Activated naive CD8-positive, alpha-beta T cell (primary cell): ENCODE data around the gene NFKBIA.
"Not testable (repeated sequence)": the region's sequence is repeated elsewhere in the genome, so short reads cannot be mapped to it uniquely, and the experiment has no call there.

ENCODE experiments used
- H3K27ac Mint-ChIP-seq: one replicate; pipeline ENCODE4 v1.8.0; 2021; ENCODE audit warnings: mixed read lengths
- H3K27me3 Mint-ChIP-seq: one replicate; pipeline ENCODE4 v1.8.0; 2021; ENCODE audit warnings: mixed read lengths
- H3K36me3 Mint-ChIP-seq: one replicate; pipeline ENCODE4 v1.8.0; 2021; ENCODE audit warnings: mixed read lengths
- H3K4me1 Mint-ChIP-seq: one replicate; pipeline ENCODE4 v1.8.0; 2021; ENCODE audit warnings: low read depth, mixed read lengths
- H3K4me3 Mint-ChIP-seq: one replicate; pipeline ENCODE4 v1.8.0; 2021; ENCODE audit warnings: mild to moderate bottlenecking, mixed read lengths
- H3K9me3 Mint-ChIP-seq: one replicate; pipeline ENCODE4 v1.8.0; 2021; ENCODE audit warnings: low read depth, mixed read lengths

NFKBIA gene, protein sequence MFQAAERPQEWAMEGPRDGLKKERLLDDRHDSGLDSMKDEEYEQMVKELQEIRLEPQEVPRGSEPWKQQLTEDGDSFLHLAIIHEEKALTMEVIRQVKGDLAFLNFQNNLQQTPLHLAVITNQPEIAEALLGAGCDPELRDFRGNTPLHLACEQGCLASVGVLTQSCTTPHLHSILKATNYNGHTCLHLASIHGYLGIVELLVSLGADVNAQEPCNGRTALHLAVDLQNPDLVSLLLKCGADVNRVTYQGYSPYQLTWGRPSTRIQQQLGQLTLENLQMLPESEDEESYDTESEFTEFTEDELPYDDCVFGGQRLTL

DNA sequence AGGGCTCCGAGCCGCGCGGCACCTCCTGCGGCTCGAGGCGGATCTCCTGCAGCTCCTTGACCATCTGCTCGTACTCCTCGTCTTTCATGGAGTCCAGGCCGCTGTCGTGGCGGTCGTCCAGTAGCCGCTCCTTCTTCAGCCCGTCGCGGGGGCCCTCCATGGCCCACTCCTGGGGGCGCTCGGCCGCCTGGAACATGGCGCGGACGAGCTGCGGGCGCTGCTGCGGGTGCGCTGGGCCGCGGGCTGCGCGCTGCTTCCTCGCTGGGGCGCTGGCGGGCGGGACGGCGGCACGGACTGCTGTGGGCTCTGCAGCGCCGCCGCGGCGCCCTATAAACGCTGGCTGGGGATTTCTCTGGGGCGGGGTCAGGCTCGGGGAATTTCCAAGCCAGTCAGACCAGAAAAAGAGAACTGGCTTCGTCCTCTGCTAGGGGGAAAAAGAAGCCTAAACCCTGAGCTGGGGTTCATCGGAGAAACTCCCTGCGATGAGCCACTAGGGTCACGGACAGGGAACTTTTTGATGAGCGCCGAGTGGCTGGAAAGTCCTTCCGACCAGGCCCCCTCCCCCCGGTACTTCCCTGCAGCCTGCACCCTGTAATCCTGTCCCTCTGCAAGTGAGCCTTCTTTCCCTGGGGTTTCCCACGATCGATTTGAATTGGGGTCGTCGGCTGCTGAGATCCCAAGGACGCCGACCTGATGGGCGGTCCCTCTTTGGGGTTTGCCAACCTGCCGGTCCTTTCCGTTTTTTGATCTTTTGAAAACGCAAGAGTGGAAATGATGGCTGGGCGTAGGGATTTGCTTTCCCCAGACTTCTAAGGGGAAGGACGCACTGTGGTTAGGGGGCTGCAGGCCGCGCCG, at the start of gene NFKBIA:
TSS of gene NFKBIA (minus strand) at position 301 of the 855 bp plus-strand sequence. CDS start at position 196, 105 bp downstream.
- H3K27ac Mint-ChIP-seq = peak within 1 kb of the TSS; percentile 99
- H3K27me3 Mint-ChIP-seq = no peaks in the 10 kb centered on the region
- peak within 1 kb of the TSS; percentile 98 for H3K4me3 Mint-ChIP-seq
- H3K4me1 Mint-ChIP-seq = peaks cover 39% of the 10 kb centered on the region
- peaks cover 26% of the 10 kb centered on the region for H3K36me3 Mint-ChIP-seq
- no peaks in the 10 kb centered on the region for H3K9me3 Mint-ChIP-seq

DNA sequence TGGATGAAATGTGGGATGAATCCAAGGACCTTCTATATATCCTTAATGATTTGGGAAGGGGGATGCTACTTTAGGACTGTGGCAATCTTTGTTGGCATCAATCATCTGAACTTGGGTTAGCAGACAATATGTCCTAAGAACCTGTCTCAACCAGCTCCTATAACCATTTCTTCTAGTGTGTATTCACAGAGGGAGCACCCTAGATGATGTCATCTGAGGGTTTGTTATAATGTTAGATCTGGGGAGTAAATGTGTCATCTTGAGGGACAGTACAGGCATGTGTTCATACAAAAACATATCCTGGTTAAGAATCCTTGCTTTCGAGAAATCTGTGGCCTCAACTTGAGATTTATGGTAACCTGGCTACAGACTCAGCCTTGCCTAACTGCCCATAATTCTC, 41.9 kb upstream of the NFKBIA start:
- Mint-ChIP-seq H3K4me3 (no peak overlapping the region), H3K4me1 (no peaks in the 10 kb centered on the region), H3K36me3 (peaks cover 8% of the 10 kb centered on the region), H3K27me3 (no peaks in the 10 kb centered on the region), H3K9me3 (no peaks in the 10 kb centered on the region), H3K27ac (no peak overlapping the region)

DNA sequence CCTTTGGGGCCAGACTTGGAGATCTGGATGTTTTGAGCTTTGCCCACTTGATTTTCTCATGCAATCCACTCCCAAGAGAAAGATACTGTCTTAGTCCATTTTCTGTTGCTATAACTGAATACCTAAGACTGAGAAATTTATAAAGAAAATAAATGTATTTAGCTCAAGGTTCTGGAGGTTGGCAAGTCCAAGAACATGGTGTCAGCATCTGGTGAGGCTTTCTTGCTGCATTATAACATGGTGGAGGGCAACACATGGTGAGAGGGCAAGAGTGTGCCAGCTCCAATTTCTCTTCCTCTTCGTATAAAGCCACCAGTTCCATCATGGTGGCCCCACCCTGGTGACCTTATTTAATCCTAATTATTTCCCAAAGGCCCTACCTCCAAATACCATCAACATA, 39.6 kb upstream of the NFKBIA start:
- Mint-ChIP-seq H3K4me3 (no peak overlapping the region), H3K9me3 (no peaks in the 10 kb centered on the region), H3K36me3 (peaks cover 8% of the 10 kb centered on the region), H3K27ac (no peak overlapping the region), H3K27me3 (no peaks in the 10 kb centered on the region), H3K4me1 (no peaks in the 10 kb centered on the region)

DNA sequence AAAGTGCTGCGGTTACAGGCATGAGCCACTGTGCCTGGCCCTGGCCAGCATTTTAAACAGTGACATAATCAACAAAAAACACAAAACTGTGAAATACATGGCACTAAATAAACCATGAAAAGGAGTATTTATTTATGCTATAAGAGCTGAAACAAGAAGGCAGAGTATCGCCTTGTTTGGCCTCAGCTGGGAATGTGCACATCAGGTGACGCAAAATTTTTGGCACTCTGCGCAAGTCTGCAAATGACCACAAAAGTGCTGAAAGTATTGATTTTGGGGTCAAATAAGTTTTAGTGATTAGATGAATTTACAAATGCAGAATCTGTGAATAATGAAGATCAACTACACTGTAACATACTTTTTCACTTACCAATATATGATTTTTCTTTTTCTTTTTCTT, 36.6 kb upstream of the NFKBIA start:
- no peaks in the 10 kb centered on the region for H3K4me1 Mint-ChIP-seq
- no peaks in the 10 kb centered on the region for H3K27me3 Mint-ChIP-seq
- peaks cover 8% of the 10 kb centered on the region for H3K36me3 Mint-ChIP-seq
- no peaks in the 10 kb centered on the region for H3K9me3 Mint-ChIP-seq
- H3K27ac Mint-ChIP-seq = no peak overlapping the region
- H3K4me3 Mint-ChIP-seq = no peak overlapping the region

DNA sequence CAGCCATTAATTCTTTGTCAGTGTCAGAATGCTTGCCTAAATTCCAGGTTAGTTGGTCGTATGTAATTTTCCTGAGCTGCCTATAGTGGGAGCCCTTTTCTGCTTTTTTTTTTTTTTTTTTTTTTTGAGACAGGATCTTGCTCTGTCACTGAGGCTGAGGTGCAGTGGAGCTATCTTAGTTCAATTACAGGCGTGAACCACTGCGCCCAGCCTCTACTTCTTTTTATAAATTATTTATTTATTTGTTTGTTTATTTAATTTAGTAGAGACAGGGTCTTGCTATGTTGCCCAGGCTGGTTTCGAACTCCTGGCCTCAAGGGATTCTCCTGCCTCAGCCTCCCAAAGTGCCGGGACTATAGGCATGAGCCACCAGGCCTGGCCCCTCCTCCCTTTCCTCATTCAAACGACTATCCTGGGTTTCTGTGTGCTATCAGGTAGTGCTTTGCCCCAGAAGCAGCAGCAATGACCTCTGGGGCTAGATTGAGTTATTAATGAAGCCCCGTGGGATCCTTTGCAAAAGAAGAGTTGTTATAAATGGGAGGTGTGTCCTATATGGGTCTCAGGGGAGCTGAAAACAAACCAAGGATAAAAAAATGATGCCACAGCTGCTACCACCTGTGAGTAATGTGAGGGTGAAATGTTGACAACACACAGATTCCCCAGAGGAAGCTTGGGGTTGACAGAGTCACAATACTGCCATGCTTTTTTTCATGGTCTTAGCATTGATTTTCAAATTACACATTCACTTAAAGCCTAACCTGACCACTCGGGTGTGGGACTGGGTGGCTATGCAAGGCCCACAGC, 34.6 kb upstream of the NFKBIA start:
- Mint-ChIP-seq H3K4me3 (no peak overlapping the region), H3K27ac (no peak overlapping the region), H3K9me3 (no peaks in the 10 kb centered on the region), H3K4me1 (no peaks in the 10 kb centered on the region), H3K27me3 (no peaks in the 10 kb centered on the region), H3K36me3 (peaks cover 3% of the 10 kb centered on the region)

DNA sequence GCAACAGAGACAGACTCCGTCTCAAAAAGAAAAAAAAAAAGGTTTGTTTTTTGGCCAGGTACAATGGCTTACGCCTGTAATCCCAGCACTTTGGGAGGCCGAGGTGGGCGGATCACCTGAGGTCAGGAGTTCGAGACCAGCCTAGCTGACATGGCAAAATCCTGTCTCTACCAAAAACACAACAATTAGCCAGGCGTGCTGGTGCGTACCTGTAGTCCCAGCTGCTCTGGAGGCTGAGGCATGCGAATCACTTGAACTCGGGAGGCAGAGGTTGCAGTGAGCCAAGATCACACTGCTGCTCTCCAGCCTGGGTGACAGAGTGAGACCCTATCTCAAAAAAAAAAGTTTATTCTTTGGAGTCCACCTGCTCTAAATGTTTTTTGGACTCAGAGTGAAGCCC, 33.9 kb upstream of the NFKBIA start:
- H3K27me3 Mint-ChIP-seq, H3K4me3 Mint-ChIP-seq, H3K27ac Mint-ChIP-seq, H3K4me1 Mint-ChIP-seq, H3K9me3 Mint-ChIP-seq, H3K36me3 Mint-ChIP-seq: not testable (repeated sequence)

DNA sequence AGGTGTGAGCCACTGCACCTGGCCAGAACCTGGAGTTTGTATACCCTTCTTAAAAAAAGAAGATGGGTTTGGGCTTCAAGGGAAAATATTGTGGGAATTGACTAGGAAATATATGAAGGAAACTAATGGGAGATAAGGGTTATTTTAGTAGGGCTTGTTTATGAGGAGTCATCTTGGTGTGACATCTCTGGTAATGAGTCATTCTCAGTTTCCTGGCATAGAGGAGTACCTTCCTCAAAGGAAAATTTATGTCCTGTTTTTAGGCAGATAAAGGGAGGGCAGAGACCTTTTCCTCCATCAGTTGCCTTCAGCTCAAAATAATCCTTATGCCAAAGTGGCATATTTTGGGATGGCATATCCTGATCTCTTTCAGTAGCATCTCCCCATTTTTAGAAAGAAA, 30.6 kb upstream of the NFKBIA start:
- Mint-ChIP-seq H3K9me3 (no peaks in the 10 kb centered on the region), H3K4me1 (peaks cover 1% of the 10 kb centered on the region), H3K27me3 (no peaks in the 10 kb centered on the region), H3K36me3 (no peaks in the 10 kb centered on the region), H3K4me3 (no peak overlapping the region), H3K27ac (no peak overlapping the region)

DNA sequence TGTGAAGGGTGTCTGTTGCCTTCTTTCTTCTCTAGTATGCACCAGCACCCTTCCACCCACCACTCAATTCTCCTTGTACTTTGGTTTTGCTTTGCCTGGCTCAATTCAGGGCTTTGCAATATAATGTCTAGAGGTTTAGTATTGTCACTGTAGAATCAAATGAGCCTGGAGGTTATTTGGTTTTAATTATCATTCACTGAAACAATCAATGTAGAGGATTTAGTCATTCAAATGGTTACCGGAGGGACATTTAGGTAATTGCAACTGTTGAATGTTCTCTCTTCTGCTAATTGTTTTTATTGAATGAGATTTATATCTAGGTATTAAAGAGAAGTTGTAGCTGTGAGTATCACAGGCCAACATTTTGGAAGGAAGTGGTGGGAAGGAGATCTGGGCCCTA, 29.3 kb upstream of the NFKBIA start:
- no peak overlapping the region for H3K27ac Mint-ChIP-seq
- no peaks in the 10 kb centered on the region for H3K36me3 Mint-ChIP-seq
- H3K4me1 Mint-ChIP-seq = peaks cover 1% of the 10 kb centered on the region
- no peaks in the 10 kb centered on the region for H3K27me3 Mint-ChIP-seq
- no peaks in the 10 kb centered on the region for H3K9me3 Mint-ChIP-seq
- no peak overlapping the region for H3K4me3 Mint-ChIP-seq

DNA sequence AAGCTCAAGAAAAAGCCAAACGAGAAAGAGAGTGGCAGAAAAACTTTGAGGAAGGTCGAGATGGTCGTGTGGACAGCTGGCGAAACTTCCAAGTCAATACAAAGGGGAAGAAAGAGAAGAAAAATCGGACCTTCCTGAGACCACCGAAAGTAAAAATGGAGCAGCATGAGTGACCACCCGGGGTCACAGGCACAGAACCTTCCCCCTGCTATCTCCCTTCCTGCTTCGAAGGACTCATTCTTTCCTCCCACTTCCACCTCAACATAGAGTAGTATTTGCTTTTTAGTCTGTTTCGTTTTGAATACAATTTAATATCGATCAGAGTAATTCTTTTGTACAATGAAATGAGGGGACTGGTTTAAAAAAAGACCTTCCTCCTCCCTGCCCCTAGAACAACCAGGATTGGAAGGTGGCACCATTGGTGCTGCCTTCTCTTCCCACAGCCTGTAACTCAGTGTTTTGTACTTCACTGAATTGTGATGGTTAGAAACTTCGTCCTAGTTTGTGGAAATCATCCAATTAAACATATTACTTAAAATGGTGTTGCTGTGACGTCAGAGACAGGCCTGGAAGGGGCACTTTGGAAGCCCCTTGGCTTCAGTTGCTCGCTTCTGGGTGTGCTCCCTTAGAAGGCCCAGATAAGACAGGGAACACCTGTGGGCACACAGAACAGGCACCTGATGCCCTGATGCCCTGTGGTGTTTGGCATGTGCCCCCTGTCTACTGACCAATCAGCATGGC, 26.1 kb upstream of the NFKBIA start:
- no peaks in the 10 kb centered on the region for H3K9me3 Mint-ChIP-seq
- H3K27ac Mint-ChIP-seq = no peak overlapping the region
- peaks cover 1% of the 10 kb centered on the region for H3K4me1 Mint-ChIP-seq
- H3K36me3 Mint-ChIP-seq = no peaks in the 10 kb centered on the region
- no peak overlapping the region for H3K4me3 Mint-ChIP-seq
- no peaks in the 10 kb centered on the region for H3K27me3 Mint-ChIP-seq

DNA sequence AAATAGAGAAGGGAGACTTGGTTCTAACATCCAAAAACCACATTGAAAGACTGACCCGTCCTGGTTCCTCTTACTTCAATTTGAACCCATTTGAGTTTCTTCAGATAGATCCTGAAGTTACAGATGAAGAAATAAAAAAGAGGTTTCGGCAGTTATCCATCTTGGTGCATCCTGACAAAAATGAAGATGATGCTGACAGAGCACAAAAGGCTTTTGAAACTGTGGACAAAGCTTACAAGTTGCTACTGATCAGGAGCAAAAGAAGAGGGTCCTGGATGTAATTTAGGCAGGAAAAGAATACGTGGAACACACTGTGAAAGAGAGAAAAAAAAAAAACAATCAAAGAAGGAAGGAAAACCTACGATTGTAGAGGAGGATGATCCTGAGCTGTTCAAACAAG, 25.4 kb upstream of the NFKBIA start:
- H3K4me3 Mint-ChIP-seq = no peak overlapping the region
- H3K36me3 Mint-ChIP-seq = no peaks in the 10 kb centered on the region
- H3K9me3 Mint-ChIP-seq = no peaks in the 10 kb centered on the region
- H3K27ac Mint-ChIP-seq = no peak overlapping the region
- peaks cover 1% of the 10 kb centered on the region for H3K4me1 Mint-ChIP-seq
- H3K27me3 Mint-ChIP-seq = no peaks in the 10 kb centered on the region

DNA sequence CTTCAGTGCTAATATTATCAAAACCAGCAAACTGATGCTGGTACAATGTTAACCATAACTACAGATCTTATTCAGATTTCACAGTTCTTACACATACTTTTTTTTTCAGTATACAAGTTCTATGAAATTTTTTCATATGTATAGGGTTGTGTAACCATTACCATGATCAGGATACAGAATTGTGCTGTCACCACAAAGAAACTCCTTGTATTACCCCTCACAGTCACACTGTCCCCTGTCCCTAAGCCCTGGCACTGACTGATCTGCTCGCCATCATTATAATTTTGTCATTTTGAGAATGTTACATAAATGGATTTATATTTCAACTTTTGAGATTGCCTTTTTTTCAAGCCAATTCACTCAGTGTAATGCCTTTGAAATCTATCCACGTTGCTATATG, 21.3 kb upstream of the NFKBIA start:
- Mint-ChIP-seq H3K4me3 (no peak overlapping the region), H3K36me3 (no peaks in the 10 kb centered on the region), H3K9me3 (no peaks in the 10 kb centered on the region), H3K4me1 (peaks cover 6% of the 10 kb centered on the region), H3K27me3 (no peaks in the 10 kb centered on the region), H3K27ac (no peak overlapping the region)

DNA sequence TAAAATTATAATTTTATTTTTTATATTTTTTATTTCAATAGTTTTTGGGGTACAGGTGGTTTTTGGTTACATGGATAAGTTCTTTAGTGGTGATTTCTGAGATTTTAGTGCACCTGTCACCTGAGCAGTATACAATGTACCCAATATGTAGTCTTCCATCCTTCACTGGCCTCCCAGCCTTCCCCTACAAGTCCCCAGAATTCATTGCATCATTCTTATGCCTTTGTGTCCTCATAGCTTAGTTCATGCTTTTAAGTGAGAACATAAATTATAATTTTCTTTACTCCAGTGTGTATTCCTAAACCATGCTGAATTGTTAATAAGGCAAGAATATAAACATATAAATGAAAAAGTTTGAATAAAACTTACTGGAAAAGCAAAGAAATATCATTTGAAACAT, 19.1 kb upstream of the NFKBIA start:
- Mint-ChIP-seq H3K27me3 (no peaks in the 10 kb centered on the region), H3K36me3 (no peaks in the 10 kb centered on the region), H3K9me3 (no peaks in the 10 kb centered on the region), H3K27ac (no peak overlapping the region), H3K4me1 (peaks cover 7% of the 10 kb centered on the region), H3K4me3 (no peak overlapping the region)

DNA sequence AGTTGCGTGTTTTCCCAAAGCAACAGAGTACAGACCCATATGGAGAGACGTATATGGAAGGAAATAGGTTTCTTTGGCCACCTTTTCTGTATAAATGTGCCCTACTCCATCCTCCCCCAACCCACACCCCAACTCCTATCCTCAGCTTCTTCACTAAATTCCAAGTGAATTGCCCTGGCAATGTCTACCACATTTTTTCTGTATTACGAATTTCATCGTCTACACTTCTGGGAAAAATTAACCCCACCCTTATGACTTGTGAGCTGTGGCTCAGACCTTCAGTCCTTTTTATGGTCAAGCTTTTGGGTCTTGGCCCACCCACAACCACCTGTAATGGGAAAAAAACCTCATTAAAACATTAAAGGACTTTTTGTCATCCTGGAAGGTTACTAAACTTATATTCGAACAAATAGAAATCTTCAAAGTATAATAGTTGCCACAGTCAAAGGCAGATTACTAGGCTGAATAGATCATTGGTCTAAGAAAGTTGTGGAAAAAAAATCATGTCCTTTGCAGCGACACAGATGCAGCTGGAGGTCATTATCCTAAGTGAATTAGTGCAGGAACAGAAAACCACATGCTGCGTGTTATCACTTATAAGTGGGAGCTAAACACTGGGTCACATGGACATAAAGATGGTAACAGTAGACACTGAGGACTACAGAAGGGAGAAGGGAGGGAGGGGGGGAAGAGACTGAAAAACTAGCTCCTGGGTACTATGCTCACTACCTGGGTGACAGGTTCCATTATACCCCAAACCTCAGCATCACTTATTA, 15.7 kb upstream of the NFKBIA start:
- Mint-ChIP-seq H3K36me3 (no peaks in the 10 kb centered on the region), H3K27me3 (no peaks in the 10 kb centered on the region), H3K27ac (no peak overlapping the region), H3K4me1 (peaks cover 34% of the 10 kb centered on the region), H3K9me3 (no peaks in the 10 kb centered on the region), H3K4me3 (no peak overlapping the region)

DNA sequence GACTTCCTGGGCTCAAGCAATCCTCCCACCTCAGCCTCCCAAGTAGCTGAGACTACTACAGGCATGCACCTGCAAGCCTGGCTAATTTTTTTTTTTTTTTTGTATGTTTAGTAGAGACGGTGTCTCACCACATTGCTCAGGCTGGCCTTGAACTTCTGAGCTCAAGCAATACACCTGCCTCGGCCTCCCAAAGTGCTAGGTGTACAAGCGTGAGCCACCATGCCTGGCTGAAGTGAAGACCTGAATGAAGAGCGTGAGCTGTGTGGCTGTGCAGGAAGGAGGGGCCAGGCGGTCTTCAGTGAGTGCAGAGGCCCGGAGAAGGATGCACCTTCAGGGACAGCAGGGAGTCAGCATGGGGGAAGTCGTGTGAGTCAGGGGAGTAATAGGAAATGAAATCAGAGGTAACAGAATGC, 14.9 kb upstream of the NFKBIA start:
- H3K4me3 Mint-ChIP-seq = no peak overlapping the region
- H3K27ac Mint-ChIP-seq = no peak overlapping the region
- H3K4me1 Mint-ChIP-seq = peaks cover 39% of the 10 kb centered on the region
- no peaks in the 10 kb centered on the region for H3K27me3 Mint-ChIP-seq
- H3K9me3 Mint-ChIP-seq = no peaks in the 10 kb centered on the region
- H3K36me3 Mint-ChIP-seq = no peaks in the 10 kb centered on the region
